SU-DHL-6 (cell line): ENCODE measurements around the gene CYB5R2.

Experiments
- H2AFZ ChIP-seq: fragments of 200-600 bp; sonication (generic); 2 replicates; pipeline ENCODE4 v1.6.1; 2014; ENCODE audit warnings: low read depth, mild to moderate bottlenecking, moderate library complexity, mixed read lengths, antibody characterized with exemption, low read length; ENCODE audit not compliant: severe bottlenecking
- H3F3A ChIP-seq: fragments of 200-600 bp; shearing (Covaris generic); 2 replicates; pipeline ENCODE4 v1.6.0; 2016; ENCODE audit warnings: antibody characterized with exemption, mild to moderate bottlenecking; ENCODE audit not compliant: insufficient read depth
- H3K27ac ChIP-seq: fragments of 200-600 bp; sonication (generic); 2 replicates; pipeline ENCODE4 v1.5.1; 2016; ENCODE audit warnings: low read depth, mild to moderate bottlenecking, low read length, moderate library complexity, mixed read lengths
- H3K27me3 ChIP-seq: fragments of 200-600 bp; sonication (generic), shearing (Covaris generic); 2 replicates; pipeline ENCODE4 v1.6.0; 2014; ENCODE audit warnings: mild to moderate bottlenecking, low read length
- H3K36me3 ChIP-seq: fragments of 200-600 bp; sonication (generic); 2 replicates; pipeline ENCODE4 v1.6.1; 2014; ENCODE audit warnings: mild to moderate bottlenecking, low read length, mixed read lengths
- H3K4me2 ChIP-seq: fragments of 300-600, 200-600 bp; shearing (Covaris generic), sonication (generic); 2 replicates; pipeline ENCODE4 v1.6.0; 2014; ENCODE audit warnings: low read length, low read depth, mild to moderate bottlenecking; ENCODE audit not compliant: poor library complexity, severe bottlenecking
- H3K4me3 ChIP-seq: fragments of 200-600 bp; sonication (generic); 2 replicates; pipeline ENCODE4 v1.5.1; 2014; ENCODE audit warnings: antibody characterized with exemption, low read length, mild to moderate bottlenecking, mixed read lengths; ENCODE audit not compliant: insufficient read depth, poor library complexity, severe bottlenecking
- H3K79me2 ChIP-seq: fragments of 200-600 bp; sonication (generic); 2 replicates; pipeline ENCODE4 v1.6.1; 2014; ENCODE audit warnings: mild to moderate bottlenecking, low read length, moderate library complexity; ENCODE audit not compliant: insufficient read depth
- H3K9ac ChIP-seq: fragments of 200-600 bp; sonication (generic); 2 replicates; pipeline ENCODE4 v1.7.0; 2014; ENCODE audit warnings: mild to moderate bottlenecking, low read length
- H3K9me2 ChIP-seq: fragments of 200-600 bp; sonication (generic); replicated peaks from 2 replicates; pipeline ENCODE4 v1.6.1; 2014; ENCODE audit warnings: low read length; ENCODE audit not compliant: insufficient read depth
- H3K9me3 ChIP-seq: fragments of 200-600 bp; sonication (generic); 2 replicates; pipeline ENCODE4 v1.6.1; 2014; ENCODE audit warnings: low read length, mixed read lengths; ENCODE audit not compliant: insufficient read depth
- H4K20me1 ChIP-seq: fragments of 200-600 bp; sonication (generic); 2 replicates; pipeline ENCODE4 v1.6.1; 2014; ENCODE audit warnings: low read depth, mild to moderate bottlenecking, antibody characterized with exemption, low read length, moderate library complexity, mixed read lengths
- CTCF ChIP-seq: fragments of 200-600 bp; sonication (generic); IDR thresholded peaks from one replicate; pipeline ENCODE4 v1.5.1; 2017; ENCODE audit warnings: antibody characterized with exemption, mild to moderate bottlenecking, low read length, moderate library complexity; ENCODE audit not compliant: insufficient read depth, poor library complexity, severe bottlenecking
- EZH2phosphoT487 ChIP-seq: fragments of 200-600 bp; sonication (generic), shearing (Covaris generic); conservative IDR thresholded peaks from 2 replicates; pipeline ENCODE4 v1.6.1; 2018; ENCODE audit warnings: mild to moderate bottlenecking, antibody characterized with exemption, low read length, moderate library complexity, mixed read lengths

The CYB5R2 gene

GRCh38 chr11:7689239-7689638, 15.9 kb upstream of the CYB5R2 start:
- Histone ChIP-seq H3K9me2 (no peaks in the 10 kb centered on the region), H3K79me2 (no peaks in the 10 kb centered on the region), H3K9ac (no peak overlapping the region), H3K27ac (no peak overlapping the region), H2AFZ (no peak overlapping the region), H3K27me3 (no peaks in the 10 kb centered on the region), H4K20me1 (no peaks in the 10 kb centered on the region), H3K36me3 (no peaks in the 10 kb centered on the region), H3K4me3 (no peak overlapping the region), H3K9me3 (no peaks in the 10 kb centered on the region), H3F3A (no peaks in the 10 kb centered on the region), H3K4me2 (no peak overlapping the region)
- TF ChIP-seq EZH2phosphoT487 (no peak), CTCF (no peak)

GRCh38 chr11:7688238-7688826, 15.0 kb upstream of the CYB5R2 start:
- Histone ChIP-seq H3K27me3 (no peaks in the 10 kb centered on the region), H3K4me2 (no peak overlapping the region), H3F3A (no peaks in the 10 kb centered on the region), H3K9me2 (no peaks in the 10 kb centered on the region), H3K4me3 (no peak overlapping the region), H3K79me2 (no peaks in the 10 kb centered on the region), H3K27ac (no peak overlapping the region), H2AFZ (no peak overlapping the region), H3K9ac (no peak overlapping the region), H4K20me1 (no peaks in the 10 kb centered on the region), H3K36me3 (no peaks in the 10 kb centered on the region), H3K9me3 (no peaks in the 10 kb centered on the region)
- TF ChIP-seq CTCF (peak; percentile 93), EZH2phosphoT487 (no peak)

GRCh38 chr11:7687386-7687785, 14.1 kb upstream of the CYB5R2 start:
- Histone ChIP-seq H3K4me2 (no peak overlapping the region), H3K27me3 (no peaks in the 10 kb centered on the region), H3K9me2 (no peaks in the 10 kb centered on the region), H3K4me3 (no peak overlapping the region), H3K79me2 (no peaks in the 10 kb centered on the region), H3K9ac (no peak overlapping the region), H4K20me1 (no peaks in the 10 kb centered on the region), H2AFZ (no peak overlapping the region), H3K36me3 (no peaks in the 10 kb centered on the region), H3F3A (no peaks in the 10 kb centered on the region), H3K9me3 (no peaks in the 10 kb centered on the region), H3K27ac (no peak overlapping the region)
- TF ChIP-seq CTCF (no peak), EZH2phosphoT487 (no peak)
